SU-DHL-6 (cell line): ENCODE measurements around the gene WDR13.

Source experiments
- CTCF ChIP-seq: fragments of 200-600 bp; sonication (generic); IDR thresholded peaks from one replicate; pipeline ENCODE4 v1.5.1; 2017; ENCODE audit warnings: antibody characterized with exemption, mild to moderate bottlenecking, low read length, moderate library complexity; ENCODE audit not compliant: insufficient read depth, poor library complexity, severe bottlenecking
- EZH2phosphoT487 ChIP-seq: fragments of 200-600 bp; sonication (generic), shearing (Covaris generic); conservative IDR thresholded peaks from 2 replicates; pipeline ENCODE4 v1.6.1; 2018; ENCODE audit warnings: mild to moderate bottlenecking, antibody characterized with exemption, low read length, moderate library complexity, mixed read lengths

GRCh38 chrX:48595929-48596328 is 1.4 kb upstream of the WDR13 start:
- no peak for TF ChIP-seq CTCF
- TF ChIP-seq EZH2phosphoT487: no peak
